ENCODE measurements around the gene MB. TPM values are rescaled to one million over a fixed set of nuclear protein-coding genes. Genes with fewer than 3 reads are reported as not detected.

The MB gene
- total RNA-seq, 2 donors from 2014 or later, result 1.3 TPM; not detected in 1

DNA sequence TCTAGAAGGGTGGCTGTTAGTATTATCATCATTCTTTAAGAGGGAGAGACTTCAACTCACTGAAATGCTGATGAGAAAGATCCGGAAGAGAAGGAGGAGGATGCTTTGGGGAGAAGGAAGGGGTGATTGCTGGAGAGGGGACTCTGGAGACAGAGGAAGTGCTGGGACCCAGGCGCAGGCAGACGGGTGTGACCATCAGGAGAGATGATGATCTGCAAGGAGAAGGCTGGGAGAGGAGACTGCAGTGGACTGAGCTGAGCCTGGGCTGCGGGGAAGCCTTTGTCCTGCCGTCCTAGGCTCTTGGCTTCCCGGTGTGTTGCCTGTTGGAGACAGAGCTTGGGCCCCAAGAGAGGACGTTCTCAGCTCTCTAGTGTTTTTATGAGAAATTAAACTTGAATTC, 53.9 kb downstream of the MB start:
- DNase-seq (no peak), ATAC-seq (no peak)
- H3K36me3 ChIP-seq (replicated peaks in 1 of 2; ENCODE audit: insufficient read depth in 1 of 2, low read depth in 2 of 2), result no peaks in the 10 kb centered on the region
- WGBS, 2 donors, result 71 to 85% methylated on average over 7 of the region's 7 CpGs
- intact Hi-C loops (cut with DNase I), result no loop called here
- no peak overlapping the region for H3K4me3 ChIP-seq
- TF ChIP-seq POLR2A (IDR thresholded peaks at IDR 0.05), result no peak
- TF ChIP-seq, protein P1, sequence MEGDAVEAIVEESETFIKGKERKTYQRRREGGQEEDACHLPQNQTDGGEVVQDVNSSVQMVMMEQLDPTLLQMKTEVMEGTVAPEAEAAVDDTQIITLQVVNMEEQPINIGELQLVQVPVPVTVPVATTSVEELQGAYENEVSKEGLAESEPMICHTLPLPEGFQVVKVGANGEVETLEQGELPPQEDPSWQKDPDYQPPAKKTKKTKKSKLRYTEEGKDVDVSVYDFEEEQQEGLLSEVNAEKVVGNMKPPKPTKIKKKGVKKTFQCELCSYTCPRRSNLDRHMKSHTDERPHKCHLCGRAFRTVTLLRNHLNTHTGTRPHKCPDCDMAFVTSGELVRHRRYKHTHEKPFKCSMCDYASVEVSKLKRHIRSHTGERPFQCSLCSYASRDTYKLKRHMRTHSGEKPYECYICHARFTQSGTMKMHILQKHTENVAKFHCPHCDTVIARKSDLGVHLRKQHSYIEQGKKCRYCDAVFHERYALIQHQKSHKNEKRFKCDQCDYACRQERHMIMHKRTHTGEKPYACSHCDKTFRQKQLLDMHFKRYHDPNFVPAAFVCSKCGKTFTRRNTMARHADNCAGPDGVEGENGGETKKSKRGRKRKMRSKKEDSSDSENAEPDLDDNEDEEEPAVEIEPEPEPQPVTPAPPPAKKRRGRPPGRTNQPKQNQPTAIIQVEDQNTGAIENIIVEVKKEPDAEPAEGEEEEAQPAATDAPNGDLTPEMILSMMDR (IDR thresholded peaks at IDR 0.05), result no peak
- no peaks in the 10 kb centered on the region for H3K9me3 ChIP-seq
- peaks cover under 1% of the 10 kb centered on the region for H3K4me1 ChIP-seq
- no peak overlapping the region for H3K27ac ChIP-seq
- H3K27me3 ChIP-seq, result no peaks in the 10 kb centered on the region

DNA sequence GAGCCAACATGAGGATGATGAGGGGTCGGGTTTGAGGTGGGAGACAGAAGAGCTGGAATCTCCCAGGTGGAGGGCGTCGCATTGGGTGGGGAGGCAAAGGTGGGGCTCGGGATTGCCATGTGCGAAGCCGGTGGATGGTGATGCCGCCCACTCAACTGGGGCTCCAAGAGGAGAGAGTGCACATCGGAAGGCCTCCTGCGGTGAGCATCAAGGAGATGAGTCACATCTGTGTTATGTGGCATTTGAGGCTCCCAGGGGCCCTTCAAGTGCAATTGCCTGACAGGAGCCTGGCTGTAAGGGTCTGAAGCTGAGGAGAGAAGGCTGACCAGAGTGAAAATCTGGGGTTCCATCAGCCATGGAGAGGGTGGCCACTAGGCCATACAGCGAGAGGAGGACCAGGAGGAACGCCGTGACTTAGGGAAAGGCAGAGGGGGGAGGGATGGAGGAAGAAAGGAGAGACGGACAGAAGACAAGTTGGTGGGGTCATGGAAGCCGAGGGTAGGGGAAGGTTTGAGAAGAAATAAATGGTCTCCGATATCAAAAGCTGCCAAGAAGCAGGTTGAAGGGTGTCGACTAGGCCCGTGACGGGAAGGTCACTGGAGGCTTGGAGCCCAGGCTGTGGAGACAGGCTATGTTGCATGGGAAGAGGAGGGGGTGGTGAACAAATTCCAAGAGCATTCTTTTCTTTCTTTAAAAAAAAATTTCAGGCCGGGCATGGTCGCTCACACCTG, 55.2 kb downstream of the MB start:
- no peaks in the 10 kb centered on the region for H3K4me1 ChIP-seq
- no peak overlapping the region for H3K4me3 ChIP-seq
- H3K36me3 ChIP-seq (replicated peaks in 1 of 2; ENCODE audit: insufficient read depth in 1 of 2, low read depth in 2 of 2), result no peaks in the 10 kb centered on the region
- DNase-seq (no peak), ATAC-seq (no peak)
- 81 to 83% methylated on average over 19 to 20 of the region's 20 CpGs for WGBS, 2 donors
- no peaks in the 10 kb centered on the region for H3K27me3 ChIP-seq
- TF ChIP-seq, protein P1 (IDR thresholded peaks at IDR 0.05), result no peak
- no peak for TF ChIP-seq POLR2A (IDR thresholded peaks at IDR 0.05)
- intact Hi-C loops (cut with DNase I), result no loop called here
- H3K27ac ChIP-seq, result no peak overlapping the region
- no peaks in the 10 kb centered on the region for H3K9me3 ChIP-seq

DNA sequence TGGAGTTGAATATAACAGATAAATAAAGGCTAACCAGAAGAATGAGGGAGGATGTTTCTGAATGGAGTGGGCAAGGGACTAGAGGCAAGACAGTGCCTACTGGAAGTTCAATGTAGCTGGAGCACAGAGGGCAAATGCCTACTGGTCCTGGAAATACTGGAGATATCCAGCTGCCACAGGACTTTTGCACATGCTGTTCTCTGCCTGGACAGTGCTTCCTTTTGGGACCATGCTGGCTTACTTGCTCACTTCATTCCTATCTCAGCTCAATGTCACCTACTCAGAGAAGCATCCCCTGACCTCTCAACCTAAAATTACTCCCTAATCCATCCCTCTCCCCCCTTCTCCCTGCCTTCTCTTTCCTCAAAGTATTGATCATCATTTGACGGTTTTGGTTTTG, 56.3 kb downstream of the MB start:
- no peak for TF ChIP-seq POLR2A (IDR thresholded peaks at IDR 0.05)
- TF ChIP-seq, protein P1 (IDR thresholded peaks at IDR 0.05), result no peak
- DNase-seq (no peak), ATAC-seq (no peak)
- no peaks in the 10 kb centered on the region for H3K27me3 ChIP-seq
- WGBS, 2 donors, result 54 to 70% methylated on average over 1 of the region's 1 CpG
- no peaks in the 10 kb centered on the region for H3K36me3 ChIP-seq (replicated peaks in 1 of 2; ENCODE audit: insufficient read depth in 1 of 2, low read depth in 2 of 2)
- intact Hi-C loops (cut with DNase I), result no loop called here
- no peak overlapping the region for H3K27ac ChIP-seq
- H3K4me1 ChIP-seq, result no peaks in the 10 kb centered on the region
- H3K9me3 ChIP-seq, result no peaks in the 10 kb centered on the region
- H3K4me3 ChIP-seq, result no peak overlapping the region

DNA sequence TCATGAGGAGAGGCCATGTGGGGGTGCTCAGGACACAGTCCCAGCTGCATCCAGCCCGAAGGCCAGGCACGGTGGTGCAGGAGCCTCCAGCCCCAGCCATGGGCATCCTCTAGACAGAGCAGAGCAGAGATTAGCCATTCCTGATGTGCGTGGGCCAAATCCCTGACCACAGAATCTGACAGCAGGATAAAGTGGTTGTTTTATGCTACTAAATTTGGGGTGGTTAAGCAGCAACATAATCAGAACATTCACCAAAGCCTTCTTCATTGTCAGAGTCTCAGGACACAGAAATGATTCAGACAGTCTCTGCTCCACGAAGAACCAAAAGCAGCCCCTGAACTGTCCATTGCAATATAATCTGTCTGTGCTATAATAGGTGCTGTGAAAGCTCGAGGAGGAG, 56.8 kb downstream of the MB start:
- 55 to 56% methylated on average over 4 to 5 of the region's 5 CpGs for WGBS, 2 donors
- H3K27me3 ChIP-seq, result no peaks in the 10 kb centered on the region
- no peaks in the 10 kb centered on the region for H3K9me3 ChIP-seq
- no peak for DNase-seq
- intact Hi-C loops (cut with DNase I), result no loop called here
- no peaks in the 10 kb centered on the region for H3K36me3 ChIP-seq (replicated peaks in 1 of 2; ENCODE audit: insufficient read depth in 1 of 2, low read depth in 2 of 2)
- H3K27ac ChIP-seq, result no peak overlapping the region
- H3K4me3 ChIP-seq, result no peak overlapping the region
- TF ChIP-seq, protein P1 (IDR thresholded peaks at IDR 0.05), result no peak
- TF ChIP-seq POLR2A (IDR thresholded peaks at IDR 0.05), result no peak
- H3K4me1 ChIP-seq, result no peaks in the 10 kb centered on the region
- no peak for ATAC-seq
